ENCODE data around the gene FARS2.

DNA sequence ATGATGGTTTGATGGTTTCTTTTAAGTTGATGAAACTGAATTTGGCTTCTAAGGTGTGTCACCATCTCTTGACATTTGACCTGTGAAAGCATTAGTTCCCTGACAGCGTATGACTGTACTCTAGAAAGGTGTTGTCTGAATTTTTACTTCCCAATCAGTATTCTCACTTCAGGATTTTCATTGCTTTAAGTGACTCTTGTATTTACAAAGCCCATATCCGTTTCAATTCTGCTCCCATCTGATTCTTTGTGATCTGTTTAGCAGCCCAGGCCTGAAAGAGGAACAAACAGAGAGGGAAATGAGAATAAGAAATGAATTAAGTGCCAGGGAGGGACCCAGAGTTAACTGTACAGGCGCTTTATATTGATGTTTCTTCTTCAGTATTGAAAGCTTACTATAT lies 73.7 kb downstream of the FARS2 start:
- TF ChIP-seq POLR2AphosphoS5 (IDR thresholded peaks at IDR 0.05) (no peak), POLR2A (IDR thresholded peaks at IDR 0.05) (no peak)
- TF ChIP-seq, protein P1, sequence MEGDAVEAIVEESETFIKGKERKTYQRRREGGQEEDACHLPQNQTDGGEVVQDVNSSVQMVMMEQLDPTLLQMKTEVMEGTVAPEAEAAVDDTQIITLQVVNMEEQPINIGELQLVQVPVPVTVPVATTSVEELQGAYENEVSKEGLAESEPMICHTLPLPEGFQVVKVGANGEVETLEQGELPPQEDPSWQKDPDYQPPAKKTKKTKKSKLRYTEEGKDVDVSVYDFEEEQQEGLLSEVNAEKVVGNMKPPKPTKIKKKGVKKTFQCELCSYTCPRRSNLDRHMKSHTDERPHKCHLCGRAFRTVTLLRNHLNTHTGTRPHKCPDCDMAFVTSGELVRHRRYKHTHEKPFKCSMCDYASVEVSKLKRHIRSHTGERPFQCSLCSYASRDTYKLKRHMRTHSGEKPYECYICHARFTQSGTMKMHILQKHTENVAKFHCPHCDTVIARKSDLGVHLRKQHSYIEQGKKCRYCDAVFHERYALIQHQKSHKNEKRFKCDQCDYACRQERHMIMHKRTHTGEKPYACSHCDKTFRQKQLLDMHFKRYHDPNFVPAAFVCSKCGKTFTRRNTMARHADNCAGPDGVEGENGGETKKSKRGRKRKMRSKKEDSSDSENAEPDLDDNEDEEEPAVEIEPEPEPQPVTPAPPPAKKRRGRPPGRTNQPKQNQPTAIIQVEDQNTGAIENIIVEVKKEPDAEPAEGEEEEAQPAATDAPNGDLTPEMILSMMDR (IDR thresholded peaks at IDR 0.05): no peak
